Measurements from ENCODE around the gene ATP6V1C2.

ATP6V1C2 gene

DNA sequence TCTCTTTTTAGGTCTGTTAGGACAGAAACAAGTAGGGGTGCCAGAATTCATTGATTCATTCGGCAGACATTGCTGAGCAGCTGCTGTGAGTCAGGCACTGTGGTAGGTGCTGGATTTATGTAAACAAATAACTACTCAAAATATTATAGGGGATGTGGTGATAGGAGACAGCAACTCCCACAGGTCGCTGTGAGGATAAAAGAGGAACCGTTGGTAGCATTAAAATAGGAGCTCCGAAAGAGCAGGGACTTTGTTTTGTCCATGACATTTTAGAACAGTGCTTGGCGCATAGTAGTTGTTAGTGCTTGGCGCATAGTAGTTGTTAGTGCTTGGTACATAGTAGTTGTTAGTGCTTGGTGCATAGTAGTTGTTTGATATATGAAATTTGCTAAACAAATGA is 29.2 kb downstream of the ATP6V1C2 start:
- TF ChIP-seq ZFX (IDR thresholded peaks at IDR 0.05; ENCODE audit: borderline replicate concordance) (no peak), CTCF (IDR thresholded peaks at IDR 0.05) (no peak)
- peak overlapping the region; percentile 92; the same call in 1 of the 2 replicates for H3K27ac ChIP-seq

DNA sequence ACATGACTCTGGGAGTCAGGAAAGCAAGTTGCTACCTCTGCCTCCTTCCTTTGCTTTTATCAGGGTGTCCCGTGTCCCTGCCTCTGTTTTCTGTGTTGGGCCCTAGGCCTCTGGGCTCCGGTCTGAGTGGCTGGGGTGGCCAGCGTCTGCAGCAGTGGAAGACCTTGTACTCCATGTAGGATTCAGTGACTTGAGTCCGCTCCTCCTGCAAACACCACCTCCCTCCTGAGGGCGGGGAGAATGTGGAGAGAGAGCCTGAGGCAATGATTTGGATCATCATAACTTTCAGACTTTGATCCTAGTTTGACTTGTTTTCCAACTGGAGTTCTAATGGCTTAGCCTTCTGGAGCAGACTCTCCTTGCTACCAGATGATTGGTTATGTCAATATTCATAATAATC is 30.8 kb downstream of the ATP6V1C2 start:
- TF ChIP-seq ZFX (IDR thresholded peaks at IDR 0.05; ENCODE audit: borderline replicate concordance) (no peak), CTCF (IDR thresholded peaks at IDR 0.05) (no peak)
- H3K27ac ChIP-seq: peak overlapping the region; percentile 92

DNA sequence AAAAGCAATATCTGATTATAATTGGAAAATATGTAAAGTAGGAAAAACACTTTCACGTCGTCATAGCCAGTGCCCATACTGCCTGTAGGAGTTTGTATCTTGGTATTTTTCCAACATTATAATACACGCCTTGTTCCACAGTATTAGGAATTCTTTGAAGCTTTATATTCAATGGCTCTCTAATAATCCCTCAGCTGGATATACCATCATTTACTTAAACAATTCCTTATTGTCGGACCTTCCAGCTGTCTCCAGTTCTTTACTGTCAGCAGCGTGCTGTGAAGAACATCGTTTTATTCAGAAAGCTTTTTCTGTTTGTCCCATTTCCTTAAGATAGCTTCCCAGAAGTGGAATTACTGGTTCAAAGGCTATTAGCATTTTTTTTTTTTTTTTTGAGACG is 31.7 kb downstream of the ATP6V1C2 start:
- peak overlapping the region; percentile 92 for H3K27ac ChIP-seq
- TF ChIP-seq ZFX (IDR thresholded peaks at IDR 0.05; ENCODE audit: borderline replicate concordance) (no peak), CTCF (IDR thresholded peaks at IDR 0.05) (no peak)

DNA sequence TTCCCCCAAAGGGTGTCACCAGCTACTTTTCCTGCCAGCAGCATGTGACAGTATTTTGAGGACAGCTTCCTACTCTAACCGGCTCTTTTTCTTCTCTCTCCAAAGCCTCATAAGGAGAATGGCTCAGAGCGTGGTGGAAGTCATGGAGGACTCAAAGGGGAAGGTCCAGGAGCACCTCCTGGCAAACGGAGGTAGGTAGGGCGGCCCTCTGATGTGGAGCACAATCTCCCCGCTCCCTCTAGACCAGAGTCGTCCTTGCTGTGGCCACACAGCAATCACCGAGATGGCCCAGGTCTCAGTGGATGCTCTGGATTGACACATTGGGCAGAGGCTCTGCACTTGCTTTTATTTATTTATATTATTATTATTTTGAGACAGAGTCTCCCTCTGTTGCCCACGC is 32.4 kb downstream of the ATP6V1C2 start:
- TF ChIP-seq ZFX (IDR thresholded peaks at IDR 0.05; ENCODE audit: borderline replicate concordance) (no peak), CTCF (IDR thresholded peaks at IDR 0.05) (no peak)
- H3K27ac ChIP-seq: peak overlapping the region; percentile 92

DNA sequence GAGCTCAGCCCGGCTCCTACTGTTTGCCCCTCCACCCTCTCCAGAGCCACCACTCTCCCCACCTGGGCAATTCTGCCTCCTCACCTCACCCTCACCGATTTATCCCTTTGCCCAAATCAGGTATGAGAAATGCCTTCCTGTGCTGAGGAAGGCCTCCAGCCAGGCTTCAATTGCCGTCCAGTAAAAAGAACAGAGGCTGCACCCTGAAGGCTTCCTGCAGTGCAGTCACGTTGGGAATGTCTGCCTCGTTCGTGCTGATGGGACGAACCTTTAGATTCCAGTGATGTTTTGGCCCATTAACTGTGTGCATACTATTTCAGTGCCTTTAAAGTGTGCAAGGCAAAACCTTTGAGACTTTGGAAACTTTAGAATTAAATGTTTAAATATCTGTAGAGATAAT is 34.2 kb downstream of the ATP6V1C2 start:
- H3K27ac ChIP-seq: peak overlapping the region; percentile 49
- TF ChIP-seq CTCF (IDR thresholded peaks at IDR 0.05): no peak
- no peak for TF ChIP-seq ZFX (IDR thresholded peaks at IDR 0.05; ENCODE audit: borderline replicate concordance)

- peak overlapping the region; percentile 60 for H3K27ac ChIP-seq
Observed at GRCh38 chr2:10757814-10758286, 36.4 kb downstream of the ATP6V1C2 start.

More at GRCh38 chr2:10757814-10758286, 36.4 kb downstream of the ATP6V1C2 start:
- no peak for TF ChIP-seq ZFX (IDR thresholded peaks at IDR 0.05; ENCODE audit: borderline replicate concordance)
- TF ChIP-seq CTCF (IDR thresholded peaks at IDR 0.05): no peak
